NK-92 treated with Interleukin-12 subunit alpha and Interleukin-12 subunit beta, amount 100 ng/mL, for 24 hours (cell line): ENCODE results near the gene KCNMA1.

Experiments used
- DNase-seq: peaks from one replicate; lab custom pipeline; 2025; lab: John Stamatoyannopoulos, UW

Gene KCNMA1

GRCh38 chr10:77448226-77448625 lies 189.4 kb downstream of the KCNMA1 start:
- DNase-seq = no peak

GRCh38 chr10:77446700-77447099 lies 190.9 kb downstream of the KCNMA1 start:
- DNase-seq = no peak

- no peak for DNase-seq
Measured at GRCh38 chr10:77445547-77445946, 192.1 kb downstream of the KCNMA1 start.

GRCh38 chr10:77444041-77444440 lies 193.6 kb downstream of the KCNMA1 start:
- DNase-seq = no peak

GRCh38 chr10:77442699-77443189 lies 194.9 kb downstream of the KCNMA1 start:
- no peak for DNase-seq

- no peak for DNase-seq
Measured at GRCh38 chr10:77441353-77442166, 196.0 kb downstream of the KCNMA1 start.

GRCh38 chr10:77436257-77436975 lies 201.2 kb downstream of the KCNMA1 start:
- no peak for DNase-seq

- no peak for DNase-seq
Measured at GRCh38 chr10:77433546-77433945, 204.1 kb downstream of the KCNMA1 start.

- DNase-seq = no peak
Measured at GRCh38 chr10:77431980-77432797, 205.4 kb downstream of the KCNMA1 start.

GRCh38 chr10:77431209-77431611 lies 206.4 kb downstream of the KCNMA1 start:
- no peak for DNase-seq

GRCh38 chr10:77430530-77430929 lies 207.1 kb downstream of the KCNMA1 start:
- no peak for DNase-seq

DNA sequence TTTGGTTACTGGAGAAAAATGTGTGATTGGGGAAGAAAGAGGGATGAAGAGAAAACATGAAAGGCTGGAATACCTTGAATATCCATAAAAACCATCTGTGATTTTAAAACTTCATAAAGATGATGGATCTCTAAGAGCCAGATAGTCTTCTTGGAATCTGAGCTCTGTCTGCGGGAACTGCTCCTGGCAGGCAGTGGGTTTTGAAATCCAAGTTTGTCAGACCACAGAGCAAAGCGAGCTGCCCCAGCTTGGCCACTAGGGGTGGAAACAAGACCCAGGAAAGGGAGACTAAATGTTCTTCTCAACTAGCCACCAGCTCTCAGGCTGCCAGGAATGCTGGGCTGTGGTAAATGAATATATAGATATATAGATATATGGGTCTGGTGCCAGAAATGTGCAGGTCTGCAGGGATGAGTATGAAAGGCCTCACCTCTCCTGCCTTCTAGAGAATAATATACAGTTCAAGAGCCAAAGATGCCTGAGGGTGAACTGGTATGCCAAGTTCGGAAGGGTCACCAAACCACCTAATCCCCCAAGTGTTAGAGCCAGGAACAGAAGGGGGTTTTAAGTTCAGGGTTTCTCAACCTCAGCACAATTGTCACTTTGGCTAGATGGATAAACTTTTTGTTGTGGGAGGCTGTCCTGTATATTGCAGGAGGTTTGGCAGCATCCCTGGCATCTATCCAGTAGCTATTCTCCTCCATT lies 208.8 kb downstream of the KCNMA1 start:
- no peak for DNase-seq

GRCh38 chr10:77424257-77424656 lies 213.4 kb downstream of the KCNMA1 start:
- no peak for DNase-seq

DNA sequence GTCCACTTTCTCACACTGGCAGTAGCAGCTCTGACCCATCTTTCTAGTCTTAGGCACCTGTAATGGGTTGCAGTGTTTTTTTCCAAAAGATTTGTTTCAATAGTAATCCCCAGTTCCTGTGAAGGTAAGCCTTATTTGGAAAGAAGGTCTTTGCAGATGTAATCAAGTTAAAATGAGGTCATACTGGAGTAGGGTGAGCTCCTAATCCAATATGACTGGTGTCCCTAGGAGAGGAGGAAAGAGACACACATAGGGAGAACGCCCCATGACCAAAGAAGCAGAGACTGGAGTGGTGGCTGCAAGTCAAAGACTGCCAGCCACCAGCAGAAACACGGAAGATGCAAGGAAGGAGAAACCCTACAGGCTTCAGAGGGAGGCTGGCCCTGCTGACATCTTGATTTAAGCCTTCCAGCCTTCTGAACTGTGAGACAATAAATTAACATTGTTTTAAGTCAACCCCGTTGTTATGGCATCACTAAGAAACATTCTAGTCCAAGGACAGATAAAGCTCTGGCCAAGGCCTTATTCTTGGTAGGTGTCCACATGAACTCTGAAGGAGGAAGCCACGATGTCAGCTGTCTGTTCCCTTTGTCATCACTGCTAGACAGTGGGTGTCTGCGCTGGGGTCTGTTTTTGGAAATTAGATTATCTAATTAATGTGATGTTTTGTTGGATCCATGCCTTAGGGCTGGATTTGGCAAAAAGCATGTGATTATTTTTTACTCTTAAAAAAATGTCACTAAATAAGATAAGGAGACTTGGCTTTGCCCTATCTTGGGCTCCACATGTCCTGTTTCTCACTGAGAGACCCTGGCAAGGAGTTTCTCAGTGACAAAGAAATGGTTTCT lies 214.9 kb downstream of the KCNMA1 start:
- no peak for DNase-seq

DNA sequence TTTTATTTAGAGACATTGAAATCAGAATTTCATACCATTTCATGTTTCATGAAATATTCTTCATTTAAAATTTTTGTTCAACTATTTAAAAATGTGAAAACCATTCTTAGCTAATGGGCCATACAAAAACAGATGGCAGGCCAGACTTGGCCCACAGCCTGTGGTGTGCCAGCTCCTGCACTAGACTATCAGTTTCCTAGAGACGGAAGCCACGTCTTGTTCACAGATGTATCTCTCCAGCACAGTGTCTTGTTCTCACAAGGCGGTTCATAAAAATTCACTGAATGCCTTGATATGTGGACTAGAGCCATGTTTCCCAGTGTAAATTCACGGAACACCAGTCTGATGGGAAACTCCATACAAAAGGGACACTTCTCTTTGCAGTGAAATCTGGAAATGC lies 216.0 kb downstream of the KCNMA1 start:
- no peak for DNase-seq

GRCh38 chr10:77420947-77421523 lies 216.6 kb downstream of the KCNMA1 start:
- DNase-seq = no peak

DNA sequence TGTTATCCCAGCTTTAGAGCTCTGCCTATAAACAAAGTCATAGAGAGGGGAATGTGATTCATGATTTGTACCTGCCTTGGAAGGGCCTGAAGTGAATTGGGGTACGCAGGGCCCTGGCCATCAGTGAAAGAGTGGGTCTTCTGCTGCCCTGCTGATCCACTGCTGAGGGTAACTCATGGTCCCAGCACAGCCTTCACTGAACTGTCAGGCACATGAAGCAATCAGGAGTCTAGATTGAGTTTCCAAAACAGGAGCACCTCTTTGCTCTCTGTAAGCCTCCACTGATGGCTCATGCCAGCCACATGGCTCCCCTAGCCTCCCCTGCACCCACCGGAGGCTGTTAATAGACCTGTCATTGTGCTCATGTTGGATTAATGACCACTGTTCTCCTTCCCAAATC lies 217.6 kb downstream of the KCNMA1 start:
- no peak for DNase-seq

DNA sequence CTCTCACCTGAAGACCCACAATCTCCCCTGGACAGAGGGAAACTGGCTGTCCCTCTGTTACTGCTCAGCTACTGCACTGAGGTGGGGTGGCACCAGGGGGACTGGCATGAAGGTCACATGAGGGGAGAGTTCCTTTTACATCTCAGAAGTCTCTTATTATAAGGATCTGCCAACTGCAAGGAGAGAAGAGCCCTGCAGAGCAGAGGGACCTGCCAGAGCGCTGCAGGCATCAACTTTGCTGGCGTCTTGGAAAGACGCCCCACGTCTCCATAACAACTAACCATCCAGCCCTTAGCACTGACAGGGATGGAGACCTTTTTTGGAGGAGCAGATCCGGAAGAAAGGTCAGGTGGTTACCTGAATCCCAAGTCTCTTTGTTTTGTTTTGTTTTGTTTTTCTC lies 218.6 kb downstream of the KCNMA1 start:
- DNase-seq = no peak

DNA sequence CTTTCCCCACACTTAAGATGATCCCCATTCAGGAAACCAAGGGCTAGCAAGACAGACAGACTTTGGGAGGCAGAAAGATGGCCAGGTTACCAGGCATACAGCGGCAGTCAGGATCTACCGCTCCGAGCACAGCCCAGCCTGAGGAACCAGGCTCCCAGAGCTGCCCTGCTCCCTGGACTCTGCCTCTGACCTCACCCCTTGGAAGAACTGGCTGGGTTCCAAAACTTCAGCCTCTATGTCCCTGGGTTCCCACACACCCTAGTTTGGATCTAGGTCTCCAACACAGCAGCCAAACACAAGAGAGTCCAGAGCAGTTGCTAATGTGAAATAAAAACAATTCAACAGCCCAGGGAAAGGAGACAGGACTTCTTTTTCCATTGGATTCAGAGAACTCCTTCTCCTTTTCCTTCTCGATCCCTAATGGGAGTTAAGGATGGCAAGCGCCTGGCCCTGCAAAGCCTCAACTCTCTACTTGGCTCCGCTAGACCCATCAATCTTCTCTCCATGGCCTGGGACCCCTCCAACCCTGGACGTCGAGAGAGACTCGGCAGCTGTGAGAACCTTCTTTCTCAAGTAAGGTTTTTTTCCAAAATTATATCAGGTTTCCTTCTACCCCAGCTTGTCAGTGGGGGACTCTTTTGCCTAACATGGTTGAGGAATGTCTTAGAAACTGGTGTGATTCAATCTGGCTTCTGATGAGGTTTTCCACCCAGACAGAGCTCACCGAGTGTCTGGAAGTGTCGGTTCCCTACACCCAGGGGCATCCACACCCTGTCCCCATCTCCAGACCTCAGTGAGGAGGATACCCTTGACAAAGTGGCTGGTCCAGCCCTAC lies 219.6 kb downstream of the KCNMA1 start:
- DNase-seq = no peak

DNA sequence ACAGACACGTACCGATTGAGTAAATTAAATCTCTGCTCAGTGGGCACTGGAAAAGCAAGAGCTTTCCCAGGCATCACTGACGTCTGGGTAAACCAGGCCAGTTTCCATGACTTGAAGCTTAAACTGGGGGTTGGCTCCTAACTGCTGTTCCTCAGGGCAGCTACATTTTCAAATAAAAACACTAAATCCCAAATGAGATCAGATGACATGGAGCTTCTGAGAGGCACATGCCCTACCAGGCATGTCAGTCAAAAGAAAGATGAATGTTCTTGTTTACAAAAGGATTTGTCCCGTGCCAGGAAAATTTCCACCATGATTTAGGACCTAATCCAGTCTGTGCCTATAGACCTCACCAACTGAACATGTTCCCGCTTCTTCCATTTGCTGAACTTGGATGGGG lies 220.2 kb downstream of the KCNMA1 start:
- no peak for DNase-seq
